Adipose tissue (tissue), 3 donors: ENCODE data around the gene CHMP4A. TPM values are rescaled to one million over a fixed set of nuclear protein-coding genes. Genes with fewer than 3 reads are reported as not detected.
"Not testable (repeated sequence)": the region's sequence is repeated elsewhere in the genome, so short reads cannot be mapped to it uniquely, and the experiment has no call there.

Experiments used
- H3K27ac ChIP-seq: one replicate; pipeline ENCODE4 v1.5.1; 2013; ENCODE audit warnings: low read depth, low read length
- WGBS, 3 donors: extraction: QIAGEN DNeasy Blood & Tissue Kit; methylation state at CpG; one replicate each; pipeline ENCODE4 v1.1.7; 2013; 5-methylcytosine and 5-hydroxymethylcytosine counted together
- polyA plus RNA-seq, 3 donors: library from polyadenylated mRNA; stranded (reverse); fragments of 200-250 nt; gene quantifications; one replicate each; pipeline ENCODE4 v1.2.3, GENCODE V29; 2013
- donor health status: healthy with polysubstance abuse.
- donor health status: Bipolar disorder and iron deficiency.
- donor health status: healthy.

The CHMP4A gene
- polyA plus RNA-seq, 3 donors, result 59.6 to 108 (median 85.4) TPM

GRCh38 chr14:24206260-24207103 lies 6.8 kb downstream of the CHMP4A start:
- no peak overlapping the region for H3K27ac ChIP-seq
- 91 to 98% (median 94%) methylated on average over 11 of the region's 11 CpGs for WGBS, 3 donors

GRCh38 chr14:24204163-24205146 lies 8.8 kb downstream of the CHMP4A start:
- 89 to 95% (median 95%) methylated on average over 7 of the region's 7 CpGs for WGBS, 3 donors

GRCh38 chr14:24203249-24203886 lies 9.9 kb downstream of the CHMP4A start:
- H3K27ac ChIP-seq, result not testable (repeated sequence)
- WGBS, 3 donors, result 92 to 100% (median 98%) methylated on average over 14 to 16 of the region's 16 CpGs

More at GRCh38 chr14:24204163-24205146, 8.8 kb downstream of the CHMP4A start:
- H3K27ac ChIP-seq, result no peak overlapping the region

- not testable (repeated sequence) for H3K27ac ChIP-seq
- WGBS, 3 donors, result 86 to 94% (median 90%) methylated on average over 8 of the region's 8 CpGs
These were observed 10.8 kb downstream of the CHMP4A start for GRCh38 chr14:24202538-24202937.

GRCh38 chr14:24198814-24199524 lies 14.3 kb downstream of the CHMP4A start:
- 78 to 83% (median 82%) methylated on average over 7 of the region's 7 CpGs for WGBS, 3 donors
- no peak overlapping the region for H3K27ac ChIP-seq

- WGBS, 3 donors, result 66 to 100% (median 88%) methylated on average over 2 of the region's 2 CpGs
- H3K27ac ChIP-seq, result no peak overlapping the region
These were observed 16.2 kb downstream of the CHMP4A start for GRCh38 chr14:24197056-24197450.

GRCh38 chr14:24196071-24197055 lies 16.9 kb downstream of the CHMP4A start:
- 22 to 35% (median 34%) methylated on average over 33 of the region's 33 CpGs for WGBS, 3 donors

GRCh38 chr14:24195186-24196070 lies 17.9 kb downstream of the CHMP4A start, which contains the start of gene TM9SF1:
Gene TM9SF1 (minus strand): TSS chr14:24195441. CDS start chr14:24195019, 422 bp downstream.
- H3K27ac ChIP-seq, result peak within 1 kb of the TSS; percentile 95
- WGBS, 3 donors, result 0 to 1% (median 1%) methylated on average over 73 to 89 of the region's 89 CpGs

More at GRCh38 chr14:24196071-24197055, 16.9 kb downstream of the CHMP4A start:
- H3K27ac ChIP-seq, result peak overlapping the region; percentile 95

- 24 to 59% (median 55%) methylated on average over 8 of the region's 8 CpGs for WGBS, 3 donors
- peak overlapping the region; percentile 95 for H3K27ac ChIP-seq
These were observed 18.5 kb downstream of the CHMP4A start for GRCh38 chr14:24194873-24195185.

- peak overlapping the region; percentile 42 for H3K27ac ChIP-seq
- WGBS, 3 donors, result 61 to 87% (median 81%) methylated on average over 7 of the region's 7 CpGs
These were observed 19.0 kb downstream of the CHMP4A start for GRCh38 chr14:24194186-24194872.

GRCh38 chr14:24192933-24193332 lies 20.4 kb downstream of the CHMP4A start:
- 92 to 95% (median 93%) methylated on average over 15 of the region's 15 CpGs for WGBS, 3 donors
- H3K27ac ChIP-seq, result no peak overlapping the region

GRCh38 chr14:24190416-24190815 lies 22.9 kb downstream of the CHMP4A start:
- WGBS, 3 donors, result 89 to 91% (median 89%) methylated on average over 10 of the region's 10 CpGs
- H3K27ac ChIP-seq, result no peak overlapping the region

- no peak overlapping the region for H3K27ac ChIP-seq
- WGBS, 3 donors, result 94 to 96% (median 94%) methylated on average over 9 of the region's 9 CpGs
These were observed 23.8 kb downstream of the CHMP4A start for GRCh38 chr14:24189460-24189859.

- H3K27ac ChIP-seq, result no peak overlapping the region
- WGBS, 3 donors, result 1 to 3% (median 3%) methylated on average over 3 of the region's 3 CpGs
These were observed 24.3 kb downstream of the CHMP4A start for GRCh38 chr14:24189059-24189375.

- WGBS, 3 donors, result 0 to 1% (median 1%) methylated on average over 61 to 65 of the region's 65 CpGs
These were observed 24.8 kb downstream of the CHMP4A start, which contains the start of gene IPO4 for GRCh38 chr14:24188251-24189058. Gene IPO4 (minus strand): TSS chr14:24188816. CDS start chr14:24188787, 29 bp downstream.

More at GRCh38 chr14:24188251-24189058, 24.8 kb downstream of the CHMP4A start, which contains the start of gene IPO4:
- H3K27ac ChIP-seq, result no peak within 1 kb of the TSS
